ENCODE results near the gene SLC22A13. TPM values are rescaled to one million over a fixed set of nuclear protein-coding genes. Genes with fewer than 3 reads are reported as not detected.

Gene SLC22A13
- total and polyA plus RNA-seq, 2 experiments from 2014 or later: 0.13 to 0.66 TPM

- TF ChIP-seq ZNF462 (CRISPR knock-in tag; IDR thresholded peaks at IDR 0.05): no peak
- no peak for TF ChIP-seq STAT1 (IDR thresholded peaks at IDR 0.05; ENCODE audit: unreplicated experiment)
These were observed 44.6 kb upstream of the SLC22A13 start (continued) for GRCh38 chr3:38221005-38221404.

- Histone ChIP-seq H3K27ac (ENCODE audit: low read depth) (no peak overlapping the region), H3F3A (replicated peaks; ENCODE audit: low read depth) (no peaks in the 10 kb centered on the region), H3K4me1 (ENCODE audit: insufficient read depth) (no peaks in the 10 kb centered on the region), H2AFZ (no peak overlapping the region), H3K36me3 (ENCODE audit: insufficient read depth) (no peaks in the 10 kb centered on the region; the same call in 1 of the 2 replicates), H3K9me2 (ENCODE audit: insufficient read depth) (no peaks in the 10 kb centered on the region), H4K20me1 (replicated peaks; ENCODE audit: insufficient read depth) (peaks cover 5% of the 10 kb centered on the region; the same call in 1 of the 2 replicates), H3K27me3 (ENCODE audit: insufficient read depth) (no peaks in the 10 kb centered on the region), H3K4me2 (no peak overlapping the region), H3K79me2 (replicated peaks; ENCODE audit: insufficient read depth) (peaks cover 3% of the 10 kb centered on the region; the same call in 1 of the 2 replicates), H3K4me3 (no peak overlapping the region)
- H3K27me3 Mint-ChIP-seq (ENCODE audit: insufficient read depth, low read depth, poor library complexity): no peaks in the 10 kb centered on the region
- no peaks in the 10 kb centered on the region for H3K4me1 Mint-ChIP-seq
- no peaks in the 10 kb centered on the region for H3K9me3 Mint-ChIP-seq
- DNase-seq (ENCODE audit: low spot score): no peak
- no peak for ATAC-seq
- H3K27ac Mint-ChIP-seq: no peak overlapping the region; the same call in 1 of the 2 replicates
- no peak overlapping the region for H3K4me3 Mint-ChIP-seq
- peaks cover 17% of the 10 kb centered on the region; the same call in 2 of the 3 replicates for H3K36me3 Mint-ChIP-seq (ENCODE audit: low read depth)
- TF ChIP-seq REST (IDR thresholded peaks at IDR 0.05; ENCODE audit: unreplicated experiment): no peak
- TF ChIP-seq EZH2 (IDR thresholded peaks at IDR 0.05; ENCODE audit: low read depth, unreplicated experiment): no peak
- no peak for TF ChIP-seq JUNB (IDR thresholded peaks at IDR 0.05; ENCODE audit: unreplicated experiment)
- TF ChIP-seq ETS1 (IDR thresholded peaks at IDR 0.05): no peak
- TF ChIP-seq ZNF114 (CRISPR knock-in tag; IDR thresholded peaks at IDR 0.05): no peak
These were observed 43.5 kb upstream of the SLC22A13 start for GRCh38 chr3:38222032-38222634.
